T-cell (primary cell): Measurements from ENCODE around the gene FNBP1. TPM values are rescaled to one million over a fixed set of nuclear protein-coding genes. Genes with fewer than 3 reads are reported as not detected.
A peak's percentile ranks its signal among the peaks of the same experiment; 100 is the strongest.

Source experiments
- ATAC-seq, 4 experiments: fragments of 200-7000 bp in 3 of 4; fragments of 150-1000 bp in 1 of 4; cut with Tn5 transposase; replicated peaks in 1 of 4; 1 replicate in 3 of 4; 2 replicates in 1 of 4; pipeline ENCODE4 v1.10.0; 2021; ENCODE audit warnings: moderate library complexity in 3 of 4, mild to moderate bottlenecking in 2 of 4, moderate number of reproducible peaks in 1 of 4
- CTCF ChIA-PET, 2 donors: fragments of 300-600 bp; sonication (Branson Sonifier 250); formaldehyde crosslinking; loops; one replicate each; lab custom pipeline; 2022; ENCODE audit warnings: antibody characterized with exemption in 2 of 2; lab: Charles Lee
- POLR2A ChIA-PET, 2 donors: fragments of 300-600 bp; sonication (Branson Sonifier 250); formaldehyde crosslinking; loops; one replicate each; lab custom pipeline; 2022; ENCODE audit warnings: antibody characterized with exemption in 2 of 2; lab: Charles Lee
- DNase-seq, 35 experiments: peaks; one replicate each; pipeline versions ENCODE4 v3.0.0 to v3.0.0-alpha.2; 2013 to 2023
- H3K27ac ChIP-seq: one replicate; pipeline ENCODE4 v1.5.1; 2013; ENCODE audit warnings: low read length
- H3K27me3 ChIP-seq, 2 experiments: replicated peaks in 1 of 2; 1 replicate in 1 of 2; 2 replicates in 1 of 2; pipeline versions ENCODE4 v1.6.1 to v1.7.0; 2013; ENCODE audit warnings: low read length in 1 of 2, mixed read lengths in 1 of 2; ENCODE audit not compliant: control insufficient read depth in 2 of 2, insufficient read depth in 2 of 2; ENCODE audit errors: extremely low read depth in 1 of 2
- H3K36me3 ChIP-seq, 2 donors: 1 replicate in 1 of 2; 2 replicates in 1 of 2; pipeline versions ENCODE4 v1.6.1 to v1.7.0; 2013; ENCODE audit warnings: low read length in 1 of 2; ENCODE audit not compliant: control insufficient read depth in 2 of 2, insufficient read depth in 1 of 2; ENCODE audit errors: extremely low read depth in 1 of 2
- H3K4me1 ChIP-seq, 2 experiments: 1 replicate in 1 of 2; 2 replicates in 1 of 2; pipeline versions ENCODE4 v1.6.1 to v1.7.0; 2013; ENCODE audit warnings: low read length in 2 of 2, mixed read lengths in 1 of 2; ENCODE audit not compliant: insufficient read depth in 2 of 2, control insufficient read depth in 1 of 2; ENCODE audit errors: extremely low read depth in 1 of 2
- H3K4me3 ChIP-seq, 2 donors: 1 replicate in 1 of 2; 2 replicates in 1 of 2; pipeline versions ENCODE4 v1.5.1 to v1.7.0; 2013; ENCODE audit warnings: mild to moderate bottlenecking in 2 of 2, low read length in 1 of 2, moderate library complexity in 1 of 2; ENCODE audit not compliant: control insufficient read depth in 1 of 2; ENCODE audit errors: extremely low read depth in 1 of 2
- H3K9me3 ChIP-seq: 2 replicates; pipeline ENCODE4 v1.7.0; 2013
- H3K27ac Mint-ChIP-seq, 2 donors: one replicate each; pipeline ENCODE4 v1.8.0; 2020 to 2021; ENCODE audit warnings: mild to moderate bottlenecking in 2 of 2, mixed read lengths in 2 of 2
- H3K27me3 Mint-ChIP-seq, 2 donors: one replicate each; pipeline ENCODE4 v1.8.0; 2021 to 2022; ENCODE audit warnings: mixed read lengths in 2 of 2
- H3K36me3 Mint-ChIP-seq: one replicate; pipeline ENCODE4 v1.8.0; 2021; ENCODE audit warnings: mixed read lengths
- H3K4me1 Mint-ChIP-seq, 3 donors: one replicate each; pipeline ENCODE4 v1.8.0; 2020 to 2022; ENCODE audit warnings: mixed read lengths in 3 of 3, mild to moderate bottlenecking in 1 of 3
- H3K4me3 Mint-ChIP-seq, 3 donors: one replicate each; pipeline ENCODE4 v1.8.0; 2020 to 2022; ENCODE audit warnings: mild to moderate bottlenecking in 3 of 3, mixed read lengths in 3 of 3, moderate library complexity in 3 of 3
- H3K9me3 Mint-ChIP-seq, 3 donors: one replicate each; pipeline ENCODE4 v1.8.0; 2020 to 2022; ENCODE audit warnings: mixed read lengths in 3 of 3
- WGBS: methylation state at CpG from one replicate; pipeline ENCODE4 v1.1.5; 2013; ENCODE audit warnings: missing lambda C conversion rate; ENCODE audit not compliant: insufficient coverage; 5-methylcytosine and 5-hydroxymethylcytosine counted together
- total RNA-seq, 35 experiments: library from RNA in 6 of 35; stranded (reverse) in 6 of 35; fragments of 120-200 nt in 1 of 35; gene quantifications; one replicate each; pipeline versions ENCODE4 v1.2.1 to v1.2.4 and lab custom pipeline; 2013 to 2026

Gene FNBP1
- total RNA-seq, 5 donors from 2014 or later (not counting 1 experiment from before 2014, with no cell fraction given) = 166 to 211 (median 182) TPM

DNA sequence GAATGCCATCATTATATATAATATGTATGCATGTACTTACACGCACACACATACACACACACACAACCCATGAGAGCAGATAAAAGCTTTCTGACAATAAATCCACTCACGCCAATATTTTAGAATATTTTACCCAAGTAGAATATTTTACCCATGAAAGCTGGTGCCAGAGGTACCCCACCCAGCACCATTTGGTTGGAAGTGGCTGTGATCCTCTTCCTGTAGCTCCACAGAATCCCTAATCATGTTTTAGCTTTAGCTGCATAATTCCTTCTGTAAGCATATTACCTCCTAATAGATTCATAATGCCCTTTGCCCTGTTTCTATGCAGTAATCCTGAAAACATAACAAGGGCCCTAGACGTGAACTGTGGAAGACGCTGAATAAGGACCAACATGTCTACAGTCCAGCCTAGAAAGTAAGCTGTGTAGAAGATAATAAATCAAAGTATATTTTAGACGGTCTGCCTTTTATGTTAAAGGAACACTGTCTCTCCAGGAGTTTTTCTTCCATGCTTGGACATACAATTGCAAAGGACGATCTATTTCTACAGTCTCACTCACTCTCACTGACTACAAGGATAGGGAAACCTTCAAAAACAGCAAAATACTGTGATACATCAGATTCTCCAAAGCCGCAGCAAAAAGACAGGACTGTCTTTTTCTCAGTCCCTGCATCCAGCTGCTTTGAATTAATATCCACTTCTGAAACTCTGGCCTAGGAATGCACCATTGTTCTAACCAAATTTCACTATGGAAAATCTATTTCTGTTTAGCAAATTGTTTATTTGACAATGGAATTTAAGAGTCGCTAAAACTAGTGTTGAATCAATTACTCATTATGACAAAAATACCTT, 109.6 kb downstream of the FNBP1 start:
- H3K27me3 ChIP-seq = no peaks in the 10 kb centered on the region

DNA sequence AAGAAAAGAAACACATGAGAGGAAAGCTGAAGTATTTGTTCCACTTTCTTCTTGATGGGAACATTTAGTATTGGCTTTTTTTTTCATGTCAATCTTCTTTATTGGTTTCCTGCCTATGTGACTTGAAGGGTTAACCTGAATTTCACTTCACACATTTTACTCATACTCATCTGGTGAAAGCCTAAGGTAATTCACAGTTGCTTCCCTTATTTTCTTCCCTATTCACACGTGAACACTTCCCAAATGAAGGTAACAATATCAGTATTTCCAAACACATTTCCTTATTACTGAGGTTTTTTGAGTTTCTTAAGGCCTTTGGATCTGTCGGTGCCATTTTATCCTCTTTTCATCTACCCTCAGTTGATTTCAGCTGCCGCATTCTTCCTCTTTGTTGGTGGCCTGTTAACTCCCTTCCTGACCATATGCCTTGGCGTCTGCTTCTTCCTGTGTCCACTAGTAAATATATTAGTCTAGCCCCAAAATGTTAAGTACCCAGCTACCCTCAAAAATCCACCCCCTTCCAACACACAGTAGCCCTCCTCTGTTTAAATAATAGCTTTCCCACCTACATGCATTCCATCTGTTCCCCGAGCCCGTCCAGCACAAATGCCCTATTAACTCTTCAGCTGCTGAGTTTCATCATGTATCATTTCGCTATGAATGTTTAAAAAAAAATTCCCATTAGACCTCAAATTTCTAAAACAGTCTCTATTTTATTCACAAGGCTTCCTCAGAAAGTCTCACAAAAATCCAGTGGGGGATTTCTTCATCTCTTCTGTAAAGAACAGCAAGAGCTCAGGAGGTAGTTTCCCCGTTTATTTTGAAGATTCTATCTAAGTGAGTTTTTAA, 110.5 kb downstream of the FNBP1 start:
- Histone ChIP-seq H3K4me1 (peaks cover 22 to 34% of the 10 kb centered on the region in 2 experiments), H3K27me3 (no peaks in the 10 kb centered on the region), H3K4me3 (no peak overlapping the region), H3K27ac (peak overlapping the region; percentile 67), H3K36me3 (peaks cover 5 to 28% of the 10 kb centered on the region in 2 donors), H3K9me3 (no peaks in the 10 kb centered on the region)
- WGBS = 24% methylated on average over 3 of the region's 8 CpGs
- H3K4me3 Mint-ChIP-seq = peak overlapping the region; percentile 31 to 67 (median 54)
- peak overlapping the region; percentile 87 to 94 for H3K27ac Mint-ChIP-seq
- ChIA-PET CTCF (interaction anchor here in 1 of 2 donors (0.6 to 1.5 kb wide), 5 partner anchors 13 to 874 kb away, joined by 3 to 5 read pairs (median 3); no protein-coding TSS in a partner anchor), POLR2A (interaction anchor here in 1 of 2 donors (0.6 kb wide), 4 partner anchors 10 to 90 kb away, joined by 3 to 5 read pairs (median 4); no protein-coding TSS in a partner anchor)
- peak in 2 of 4 experiments; percentile 17 to 63 for ATAC-seq
- no peaks in the 10 kb centered on the region for H3K27me3 Mint-ChIP-seq
- no peaks in the 10 kb centered on the region for H3K9me3 Mint-ChIP-seq
- DNase-seq = peak in 1 of 35 experiments; percentile 53
- peaks cover 35 to 63% (median 58%) of the 10 kb centered on the region in 3 donors for H3K4me1 Mint-ChIP-seq
- peaks cover 26% of the 10 kb centered on the region for H3K36me3 Mint-ChIP-seq

More for the DNA sequence above, 109.6 kb downstream of the FNBP1 start:
- ChIA-PET POLR2A (interaction anchor here in 1 of 2 donors (0.6 to 1.1 kb wide), 3 partner anchors 30 to 72 kb away, joined by 3 to 5 read pairs (median 3); no protein-coding TSS in a partner anchor), CTCF (interaction anchor here in 1 of 2 donors (0.7 to 1.5 kb wide), 6 partner anchors 14 to 106 kb away, joined by 3 to 5 read pairs (median 3); no protein-coding TSS in a partner anchor)
- peak overlapping the region; percentile 67 for H3K27ac ChIP-seq
- Mint-ChIP-seq H3K4me3 (peak overlapping the region; percentile 31 to 67 (median 54)), H3K27ac (peak overlapping the region; percentile 87 to 94), H3K27me3 (no peaks in the 10 kb centered on the region), H3K9me3 (no peaks in the 10 kb centered on the region), H3K4me1 (peaks cover 38 to 66% (median 63%) of the 10 kb centered on the region in 3 donors), H3K36me3 (peaks cover 23% of the 10 kb centered on the region)
- no CpG with 5 or more reads among the region's 8 CpGs for WGBS
- DNase-seq = no peak
- H3K4me1 ChIP-seq = peaks cover 22 to 38% of the 10 kb centered on the region in 2 experiments
- no peak overlapping the region for H3K4me3 ChIP-seq
- peaks cover 5 to 20% of the 10 kb centered on the region in 2 donors for H3K36me3 ChIP-seq
- peak in 1 of 4 experiments; percentile 12 for ATAC-seq
- no peaks in the 10 kb centered on the region for H3K9me3 ChIP-seq

- no peaks in the 10 kb centered on the region for H3K27me3 ChIP-seq
- Mint-ChIP-seq H3K4me3 (peak overlapping the region in 1 of 3 donors; percentile 43), H3K36me3 (peaks cover 37% of the 10 kb centered on the region), H3K27me3 (no peaks in the 10 kb centered on the region), H3K27ac (peak overlapping the region; percentile 70 to 72), H3K4me1 (peaks cover 35 to 56% (median 53%) of the 10 kb centered on the region in 3 donors), H3K9me3 (no peaks in the 10 kb centered on the region)
- ChIA-PET POLR2A (interaction anchor here in 1 of 2 donors (0.6 kb wide), 1 partner anchor 62 kb away, joined by 3 read pairs; no protein-coding TSS in a partner anchor), CTCF (no interaction called here)
- DNase-seq (peak in 5 of 35 experiments; percentile 4 to 53 (median 10)), ATAC-seq (peak in 1 of 4 experiments; percentile 28)
- H3K4me1 ChIP-seq = peaks cover 22 to 32% of the 10 kb centered on the region in 2 experiments
- H3K4me3 ChIP-seq = no peak overlapping the region
- peaks cover 5 to 38% of the 10 kb centered on the region in 2 donors for H3K36me3 ChIP-seq
- no CpG with 5 or more reads among the region's 2 CpGs for WGBS
- no peaks in the 10 kb centered on the region for H3K9me3 ChIP-seq
- H3K27ac ChIP-seq = peak overlapping the region; percentile 69
Measured at GRCh38 chr9:129930743-129931142, 112.2 kb downstream of the FNBP1 start.

DNA sequence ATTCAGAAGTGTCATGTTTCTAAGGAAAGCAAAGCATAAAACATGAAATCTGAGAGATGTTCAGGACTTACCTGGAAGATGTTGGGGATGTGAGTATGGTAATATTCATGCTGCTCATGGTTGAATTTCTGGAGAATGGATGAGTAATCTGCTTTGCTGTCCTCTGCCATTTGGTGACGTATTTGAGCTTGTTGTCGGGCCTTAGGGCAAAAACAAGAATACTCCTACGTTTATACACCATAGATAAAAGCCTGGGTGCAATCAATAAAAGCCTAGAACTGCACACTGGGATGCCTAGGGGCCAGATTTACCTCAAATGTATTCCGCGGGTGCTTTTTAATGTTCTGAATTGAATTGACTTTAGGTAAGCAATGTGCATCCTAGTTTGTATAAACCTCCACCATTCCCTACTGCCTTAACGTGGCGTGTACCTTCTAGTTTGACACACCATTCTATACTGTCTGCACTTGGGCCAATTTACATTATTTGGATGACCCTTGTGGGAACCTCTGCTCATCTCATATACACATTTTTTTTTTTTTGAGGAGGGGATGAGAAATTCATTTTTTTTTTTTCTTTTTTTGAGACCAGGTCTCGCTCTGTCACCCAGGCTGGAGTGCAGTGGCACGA, 113.4 kb downstream of the FNBP1 start:
- H3K4me1 ChIP-seq = peaks cover 20 to 27% of the 10 kb centered on the region in 2 experiments
- no peaks in the 10 kb centered on the region for H3K27me3 ChIP-seq
- CTCF ChIA-PET = interaction anchor here in 1 of 2 donors (0.5 kb wide), 1 partner anchor 110 kb away, joined by 10 read pairs; no protein-coding TSS in a partner anchor
- 77% methylated on average over 3 of the region's 9 CpGs for WGBS
- peaks cover 5 to 43% of the 10 kb centered on the region in 2 donors for H3K36me3 ChIP-seq
- no peak for ATAC-seq
- Mint-ChIP-seq H3K36me3 (peaks cover 37% of the 10 kb centered on the region), H3K27ac (peak overlapping the region; percentile 23 to 52), H3K4me3 (no peak overlapping the region), H3K4me1 (peaks cover 33 to 50% (median 45%) of the 10 kb centered on the region in 3 donors), H3K9me3 (no peaks in the 10 kb centered on the region), H3K27me3 (no peaks in the 10 kb centered on the region)
- POLR2A ChIA-PET = interaction anchor here in 1 of 2 donors (0.7 kb wide), 2 partner anchors 23 to 40 kb away, joined by 6 to 10 read pairs; no protein-coding TSS in a partner anchor
- no peak overlapping the region for H3K4me3 ChIP-seq
- H3K9me3 ChIP-seq = no peaks in the 10 kb centered on the region
- no peak overlapping the region for H3K27ac ChIP-seq
- DNase-seq = no peak

GRCh38 chr9:129923589-129923988, 119.4 kb downstream of the FNBP1 start:
- Histone ChIP-seq H3K4me3 (no peak overlapping the region), H3K36me3 (peaks cover 2 to 74% of the 10 kb centered on the region in 2 donors), H3K27me3 (no peaks in the 10 kb centered on the region), H3K9me3 (no peaks in the 10 kb centered on the region), H3K4me1 (no peaks in the 10 kb centered on the region), H3K27ac (no peak overlapping the region)
- Mint-ChIP-seq H3K4me3 (no peak overlapping the region), H3K36me3 (peaks cover 45% of the 10 kb centered on the region), H3K4me1 (peaks cover 15 to 39% (median 23%) of the 10 kb centered on the region in 3 donors), H3K27me3 (no peaks in the 10 kb centered on the region), H3K9me3 (no peaks in the 10 kb centered on the region), H3K27ac (peak overlapping the region in 1 of 2 donors; percentile 58)
- 93% methylated on average over 3 of the region's 6 CpGs for WGBS
- ATAC-seq (no peak), DNase-seq (no peak)
- ChIA-PET CTCF (interaction anchor here (0.7 to 1.1 kb wide), 3 partner anchors 16 to 82 kb away, joined by 4 to 8 read pairs (median 4); no protein-coding TSS in a partner anchor), POLR2A (interaction anchor here (0.6 to 0.7 kb wide), 3 partner anchors 17 to 92 kb away, joined by 3 to 5 read pairs (median 3); no protein-coding TSS in a partner anchor)
